ENCODE data around the gene ROGDI.

GRCh38 chr16:4749700-4750257 lies 52.7 kb downstream of the ROGDI start:
- TF ChIP-seq GATA2 (IDR thresholded peaks at IDR 0.05; ENCODE audit: low read depth, low read length) = no peak
- TF ChIP-seq GATA3 (IDR thresholded peaks at IDR 0.05; ENCODE audit: low read depth, low read length) = no peak
